Keratinocyte (primary cell): ENCODE data around the gene HERPUD1. TPM values are rescaled to one million over a fixed set of nuclear protein-coding genes. Genes with fewer than 3 reads are reported as not detected.

Source experiments
- DNase-seq: peaks from one replicate; pipeline ENCODE4 v3.0.0-alpha.2; 2011; ENCODE audit warnings: low read depth, missing footprints, low spot score
- FAIRE-seq: peaks from 2 replicates; lab custom pipeline; 2011; peaks lifted over from hg19 to GRCh38; lab: Jason Lieb, UNC
- H2AFZ ChIP-seq: 2 replicates; pipeline ENCODE4 v1.6.0; 2012; ENCODE audit warnings: low read length, control low read depth, inconsistent platforms; ENCODE audit not compliant: control insufficient read depth
- H3K27ac ChIP-seq: 2 replicates; pipeline ENCODE4 v1.5.1; 2011; ENCODE audit warnings: low read length; ENCODE audit not compliant: control insufficient read depth, insufficient read depth
- H3K27me3 ChIP-seq: 3 replicates; pipeline ENCODE4 v1.6.0; 2011; ENCODE audit warnings: low read length; ENCODE audit not compliant: control insufficient read depth, insufficient read depth; ENCODE audit errors: extremely low read depth
- H3K36me3 ChIP-seq, 2 experiments: 2 replicates in 1 of 2; 3 replicates in 1 of 2; pipeline ENCODE4 v1.5.1; 2011; ENCODE audit warnings: low read length in 2 of 2, mild to moderate bottlenecking in 1 of 2; ENCODE audit not compliant: control insufficient read depth in 2 of 2, insufficient read depth in 2 of 2; ENCODE audit errors: extremely low read depth in 1 of 2
- H3K4me1 ChIP-seq: 3 replicates; pipeline ENCODE4 v1.5.1; 2011; ENCODE audit warnings: low read length; ENCODE audit not compliant: control insufficient read depth, insufficient read depth; ENCODE audit errors: extremely low read depth
- H3K4me2 ChIP-seq: 3 replicates; pipeline ENCODE4 v1.6.0; 2011; ENCODE audit warnings: low read depth, low read length; ENCODE audit not compliant: control insufficient read depth, insufficient read depth; ENCODE audit errors: extremely low read depth
- H3K4me3 ChIP-seq, 3 experiments: fragments of 200-600 bp in 1 of 3; sonication (generic) in 1 of 3; 2 replicates in 2 of 3; 3 replicates in 1 of 3; pipeline ENCODE4 v1.5.1; 2011 to 2016; ENCODE audit warnings: low read length in 3 of 3, mild to moderate bottlenecking in 3 of 3, control low read depth in 2 of 3, inconsistent platforms in 1 of 3, low read depth in 1 of 3, mixed read lengths in 1 of 3, mixed run types in 1 of 3, moderate library complexity in 1 of 3; ENCODE audit not compliant: control insufficient read depth in 2 of 3, insufficient read depth in 2 of 3; ENCODE audit errors: extremely low read depth in 1 of 3
- H3K79me2 ChIP-seq: 2 replicates; pipeline ENCODE4 v1.6.0; 2012; ENCODE audit warnings: low read length; ENCODE audit not compliant: control insufficient read depth, insufficient read depth
- H3K9ac ChIP-seq: 3 replicates; pipeline ENCODE4 v1.6.0; 2011; ENCODE audit warnings: low read length; ENCODE audit not compliant: control insufficient read depth, insufficient read depth; ENCODE audit errors: extremely low read depth
- H3K9me1 ChIP-seq: 3 replicates; pipeline ENCODE4 v1.6.0; 2011; ENCODE audit warnings: low read length; ENCODE audit not compliant: control insufficient read depth, insufficient read depth; ENCODE audit errors: extremely low read depth
- H3K9me3 ChIP-seq: 2 replicates; pipeline ENCODE4 v1.5.1; 2012; ENCODE audit warnings: low read depth, low read length; ENCODE audit not compliant: control insufficient read depth
- H4K20me1 ChIP-seq: 3 replicates; pipeline ENCODE4 v1.6.0; 2011; ENCODE audit warnings: low read length; ENCODE audit not compliant: control insufficient read depth, insufficient read depth; ENCODE audit errors: extremely low read depth
- CTCF ChIP-seq, 3 experiments: IDR thresholded peaks in 1 of 3; conservative IDR thresholded peaks in 1 of 3; optimal IDR thresholded peaks in 1 of 3; 2 replicates in 2 of 3; 3 replicates in 1 of 3; pipeline versions ENCODE3 to v1.5.1; 2011; ENCODE audit warnings: low read length in 3 of 3, mild to moderate bottlenecking in 3 of 3, moderate library complexity in 2 of 3, control low read depth in 1 of 3, inconsistent platforms in 1 of 3; ENCODE audit not compliant: insufficient read depth in 2 of 3; ENCODE audit errors: extremely low read depth in 1 of 3
- EZH2 ChIP-seq: IDR thresholded peaks from one replicate; pipeline ENCODE4 v1.6.1; 2012; ENCODE audit warnings: inconsistent platforms, mild to moderate bottlenecking, low read length, moderate library complexity
- dilution Hi-C: fragments of 300-500 bp; cut with MboI; formaldehyde crosslinking; loops from one replicate; pipeline ENCODE4 v1.7.0; 2020; ENCODE audit warnings: low sequenced_read_pairs; ENCODE audit not compliant: extremely low pct_ligation_motif_present
- polyA plus RNA-seq, 5 experiments: library from polyadenylated mRNA; depleted of rRNA in 3 of 5; stranded (reverse) in 3 of 5; stranded (forward) in 1 of 5; unstranded in 1 of 5; fragments of >200 nt; gene quantifications; 1 replicate in 1 of 5; 2 replicates in 3 of 5; 3 replicates in 1 of 5; pipeline versions ENCODE4 v1.2.1 to v1.2.3, GENCODE V29; 2011 to 2012; ENCODE audit warnings: missing spikeins in 2 of 5, low read depth in 1 of 5, low replicate concordance in 1 of 5

HERPUD1 gene
- polyA plus RNA-seq, 1 donor (not counting 4 experiments of a cell fraction or from before 2014, with no cell fraction given): 183 TPM

- Histone ChIP-seq H3K79me2 (no peaks in the 10 kb centered on the region), H3K36me3 (peaks cover 6 to 21% of the 10 kb centered on the region in 2 experiments), H3K9me3 (no peaks in the 10 kb centered on the region), H3K4me2 (no peak overlapping the region), H2AFZ (no peak overlapping the region), H3K4me1 (no peaks in the 10 kb centered on the region), H3K27me3 (no peaks in the 10 kb centered on the region), H3K27ac (no peak overlapping the region), H3K9me1 (no peaks in the 10 kb centered on the region), H3K4me3 (no peak overlapping the region), H4K20me1 (no peaks in the 10 kb centered on the region), H3K9ac (no peak overlapping the region)
- dilution Hi-C loops: no loop called here
- FAIRE-seq (no peak), DNase-seq (no peak)
- TF ChIP-seq CTCF (optimal IDR thresholded peaks at IDR 0.05 in 1 of 3, IDR thresholded peaks at IDR 0.05 in 1 of 3, conservative IDR thresholded peaks at IDR 0.05 in 1 of 3; ENCODE audit: extremely low read depth in 1 of 3, insufficient read depth in 2 of 3, low read length in 3 of 3) (no peak), EZH2 (no peak)
Measured at GRCh38 chr16:56948234-56948633, 16.3 kb downstream of the HERPUD1 start.

- H2AFZ ChIP-seq: no peak overlapping the region
- H3K79me2 ChIP-seq: no peaks in the 10 kb centered on the region
- no peak overlapping the region for H3K9ac ChIP-seq
- H4K20me1 ChIP-seq: no peaks in the 10 kb centered on the region
- TF ChIP-seq CTCF (optimal IDR thresholded peaks at IDR 0.05 in 1 of 3, IDR thresholded peaks at IDR 0.05 in 1 of 3, conservative IDR thresholded peaks at IDR 0.05 in 1 of 3; ENCODE audit: extremely low read depth in 1 of 3, insufficient read depth in 2 of 3, low read length in 3 of 3) (no peak), EZH2 (no peak)
- peaks cover 2 to 5% of the 10 kb centered on the region in 2 experiments for H3K36me3 ChIP-seq
- H3K9me1 ChIP-seq: no peaks in the 10 kb centered on the region
- H3K27me3 ChIP-seq: no peaks in the 10 kb centered on the region
- no peak for FAIRE-seq
- H3K4me3 ChIP-seq: no peak overlapping the region
- H3K4me2 ChIP-seq: no peak overlapping the region
- dilution Hi-C loops: no loop called here
- no peak for DNase-seq
- no peak overlapping the region for H3K27ac ChIP-seq
- H3K9me3 ChIP-seq: no peaks in the 10 kb centered on the region
- no peaks in the 10 kb centered on the region for H3K4me1 ChIP-seq
Measured at GRCh38 chr16:56950051-56950450, 18.1 kb downstream of the HERPUD1 start.
